ENCODE measurements around the gene TTYH1.

GRCh38 chr19:54469496-54469934 lies 54.3 kb downstream of the TTYH1 start:
- no peak for TF ChIP-seq EZH2phosphoT487 (IDR thresholded peaks at IDR 0.05; ENCODE audit: low read depth)
- TF ChIP-seq CTCF (IDR thresholded peaks at IDR 0.05; ENCODE audit: low read depth, low read length): no peak
